Endothelial cell of umbilical vein (primary cell): Measurements from ENCODE around the gene IL4R. TPM values are rescaled to one million over a fixed set of nuclear protein-coding genes. Genes with fewer than 3 reads are reported as not detected.

Experiments
- BruUV-seq: library from RNA; stranded (reverse); fragments of 400-500 nt; replicated peaks from 2 replicates; lab custom pipeline; 2021; lab: Mats Ljungman, UMichigan
- CTCF ChIA-PET: fragments of 300-600, 350-600 bp; sonication (Branson Sonifier 250); formaldehyde crosslinking; loops from one replicate; lab custom pipeline; 2021; ENCODE audit warnings: antibody characterized with exemption, inconsistent platforms; lab: Charles Lee
- POLR2A ChIA-PET: fragments of 300-600, 350-600 bp; sonication (Branson Sonifier 250); formaldehyde crosslinking; loops from one replicate; lab custom pipeline; 2021; ENCODE audit warnings: antibody characterized with exemption, inconsistent platforms; lab: Charles Lee
- DNase-seq: peaks from one replicate; pipeline ENCODE4 v3.0.0-alpha.2; 2011; ENCODE audit warnings: low read depth, low spot score
- FAIRE-seq: peaks from 2 replicates; lab custom pipeline; 2011; peaks lifted over from hg19 to GRCh38; lab: Jason Lieb, UNC
- H2AFZ ChIP-seq: 2 replicates; pipeline ENCODE4 v1.6.0; 2012; ENCODE audit warnings: low read depth, low read length, control low read depth, inconsistent platforms
- H3K27ac ChIP-seq: 2 replicates; pipeline ENCODE4 v1.5.1; 2011; ENCODE audit warnings: low read depth, mild to moderate bottlenecking, control low read depth, low read length, moderate library complexity; ENCODE audit not compliant: insufficient read depth
- H3K27me3 ChIP-seq, 2 experiments: 2 replicates each; pipeline versions ENCODE4 v1.6.0 to v1.6.1; 2011; ENCODE audit warnings: low read length in 2 of 2, mixed read lengths in 1 of 2; ENCODE audit not compliant: control insufficient read depth in 2 of 2, insufficient read depth in 2 of 2
- H3K36me3 ChIP-seq, 2 experiments: 2 replicates in 1 of 2; 3 replicates in 1 of 2; pipeline ENCODE4 v1.5.1; 2011; ENCODE audit warnings: low read length in 2 of 2, mild to moderate bottlenecking in 1 of 2, moderate library complexity in 1 of 2; ENCODE audit not compliant: control insufficient read depth in 2 of 2, insufficient read depth in 2 of 2; ENCODE audit errors: extremely low read depth in 1 of 2
- H3K4me1 ChIP-seq: 3 replicates; pipeline ENCODE4 v1.5.1; 2011; ENCODE audit warnings: mild to moderate bottlenecking, low read length; ENCODE audit not compliant: control insufficient read depth, insufficient read depth; ENCODE audit errors: extremely low read depth
- H3K4me2 ChIP-seq: 2 replicates; pipeline ENCODE4 v1.6.1; 2011; ENCODE audit warnings: low read length, control low read depth, mixed read lengths; ENCODE audit not compliant: insufficient read depth
- H3K4me3 ChIP-seq, 3 experiments: fragments of 200-600 bp in 1 of 3; sonication (generic), shearing (Covaris generic) in 1 of 3; replicated peaks in 1 of 3; 2 replicates each; pipeline ENCODE4 v1.5.1; 2011 to 2016; ENCODE audit warnings: control low read depth in 3 of 3, low read length in 3 of 3, mild to moderate bottlenecking in 2 of 3, inconsistent platforms in 1 of 3, low read depth in 1 of 3, moderate library complexity in 1 of 3; ENCODE audit not compliant: insufficient read depth in 1 of 3
- H3K79me2 ChIP-seq: 2 replicates; pipeline ENCODE4 v1.6.0; 2012; ENCODE audit warnings: low read length, inconsistent platforms; ENCODE audit not compliant: control insufficient read depth, insufficient read depth
- H3K9ac ChIP-seq: replicated peaks from 2 replicates; pipeline ENCODE3; 2011; ENCODE audit warnings: low read length, control low read depth; ENCODE audit not compliant: insufficient read depth; ENCODE audit errors: extremely low read depth
- H3K9me1 ChIP-seq: replicated peaks from 3 replicates; pipeline ENCODE4 v1.6.0; 2011; ENCODE audit warnings: mild to moderate bottlenecking, low read length; ENCODE audit not compliant: control insufficient read depth, insufficient read depth; ENCODE audit errors: extremely low read depth
- H3K9me3 ChIP-seq: replicated peaks from 2 replicates; pipeline ENCODE4 v1.5.1; 2012; ENCODE audit warnings: low read length, inconsistent platforms; ENCODE audit not compliant: control insufficient read depth, insufficient read depth
- H4K20me1 ChIP-seq: replicated peaks from 2 replicates; pipeline ENCODE3; 2011; ENCODE audit warnings: mild to moderate bottlenecking, low read length; ENCODE audit not compliant: control insufficient read depth, insufficient read depth; ENCODE audit errors: extremely low read depth
- CTCF ChIP-seq, 2 donors: IDR thresholded peaks; 1 replicate in 1 of 2; 2 replicates in 1 of 2; pipeline ENCODE4 v1.5.1; 2011; ENCODE audit warnings: low read length in 2 of 2, mild to moderate bottlenecking in 2 of 2, moderate library complexity in 2 of 2, control low read depth in 1 of 2, inconsistent platforms in 1 of 2, low read depth in 1 of 2; ENCODE audit not compliant: insufficient read depth in 1 of 2; ENCODE audit errors: extremely low read depth in 1 of 2
- EZH2 ChIP-seq: IDR thresholded peaks from 2 replicates; pipeline ENCODE4 v1.6.1; 2012; ENCODE audit warnings: borderline replicate concordance, low read depth, mild to moderate bottlenecking, moderate library complexity, low read length, inconsistent platforms; ENCODE audit not compliant: severe bottlenecking
- FOS ChIP-seq: IDR thresholded peaks from 2 replicates; pipeline ENCODE4 v1.6.1; 2011; ENCODE audit warnings: mild to moderate bottlenecking, low read length, moderate library complexity, borderline replicate concordance; ENCODE audit not compliant: insufficient read depth
- GATA2 ChIP-seq: IDR thresholded peaks from 2 replicates; pipeline ENCODE4 v1.7.0; 2011; ENCODE audit warnings: low read depth, mild to moderate bottlenecking, moderate library complexity, mixed read lengths, low read length; ENCODE audit not compliant: insufficient read length, insufficient read depth
- JUN ChIP-seq: IDR thresholded peaks from 2 replicates; pipeline ENCODE4 v1.6.1; 2011; ENCODE audit warnings: borderline replicate concordance, low read depth; ENCODE audit not compliant: insufficient read length, insufficient read depth
- MAX ChIP-seq: IDR thresholded peaks from 2 replicates; pipeline ENCODE4 v1.6.1; 2011; ENCODE audit not compliant: insufficient read depth, insufficient read length
- MYC ChIP-seq: IDR thresholded peaks from one replicate; pipeline ENCODE4 v1.6.1; 2011; ENCODE audit warnings: mild to moderate bottlenecking, low read depth, low read length
- POLR2A ChIP-seq: IDR thresholded peaks from 2 replicates; pipeline ENCODE4 v1.6.1; 2012; ENCODE audit warnings: low read depth, mild to moderate bottlenecking, control low read depth, low read length
- POLR2AphosphoS5 ChIP-seq: IDR thresholded peaks from 2 replicates; pipeline ENCODE4 v1.6.1; 2012; ENCODE audit warnings: low read depth, mild to moderate bottlenecking, control low read depth, low read length, moderate library complexity; ENCODE audit not compliant: insufficient read depth
- dilution Hi-C: fragments of 300-500 bp; cut with MboI; formaldehyde crosslinking; loops from one replicate; pipeline ENCODE4 v1.15.0; 2019; ENCODE audit warnings: low sequenced_read_pairs; ENCODE audit not compliant: extremely low pct_ligation_motif_present
- intact Hi-C: fragments of 100-400 bp; cut with micrococcal nuclease; formaldehyde crosslinking; loops from one replicate; pipeline ENCODE4 v1.10.0; 2022
- polyA plus RNA-seq, 4 experiments: library from polyadenylated mRNA; depleted of rRNA in 3 of 4; stranded (reverse) in 3 of 4; unstranded in 1 of 4; fragments of >200 nt; gene quantifications; 2 replicates each; pipeline versions ENCODE4 v1.2.1 to v1.2.3, GENCODE V29; 2011 to 2012; ENCODE audit warnings: missing spikeins in 1 of 4
- total RNA-seq: library from RNA; stranded (reverse); gene quantifications from 2 replicates; pipeline ENCODE4 v1.2.3, GENCODE V29; 2021

The IL4R gene
- total and polyA plus RNA-seq, 2 donors (not counting 3 experiments of a cell fraction or from before 2014, with no cell fraction given), result 138 to 139 TPM

- peak overlapping the region; percentile 32 for H3K9ac ChIP-seq
- peak overlapping the region; percentile 20 for H3K4me2 ChIP-seq
- H3K4me3 ChIP-seq, result no peak overlapping the region
- CTCF ChIA-PET, result interaction anchor here (1.0 to 2.4 kb wide), 4 partner anchors 12 to 52 kb away, joined by 3 to 11 read pairs (median 3); no protein-coding TSS in a partner anchor
- no peaks in the 10 kb centered on the region for H4K20me1 ChIP-seq
- H3K27ac ChIP-seq, result peak overlapping the region; percentile 86
- H3K9me1 ChIP-seq, result no peaks in the 10 kb centered on the region
- intact Hi-C loops (loop anchor here (1.0 to 2.0 kb wide), 8 partner anchors 9 to 81 kb away; partner anchors contain the start of gene NSMCE1), dilution Hi-C loops (no loop called here)
- H3K27me3 ChIP-seq, result no peaks in the 10 kb centered on the region
- no peaks in the 10 kb centered on the region for H3K36me3 ChIP-seq
- FAIRE-seq (peak; percentile 99), DNase-seq (peak; percentile 98)
- no TSS peak for BruUV-seq
- no peaks in the 10 kb centered on the region for H3K9me3 ChIP-seq
- no peak for TF ChIP-seq MYC
- TF ChIP-seq POLR2A, result peak; percentile 50
- TF ChIP-seq POLR2AphosphoS5, result peak; percentile 98
- no peak for TF ChIP-seq EZH2
- peak; percentile 75 for TF ChIP-seq GATA2
- TF ChIP-seq FOS, result peak; percentile 97
- TF ChIP-seq MAX, result no peak
- TF ChIP-seq JUN, result peak; percentile 94
- TF ChIP-seq CTCF (IDR thresholded peaks at IDR 0.05; ENCODE audit: extremely low read depth in 1 of 2, insufficient read depth in 1 of 2, low read depth in 1 of 2, low read length in 2 of 2), result no peak
- POLR2A ChIA-PET, result interaction anchor here (1.4 kb wide), 1 partner anchor 45 kb away, joined by 3 read pairs; no protein-coding TSS in a partner anchor
- no peaks in the 10 kb centered on the region for H3K79me2 ChIP-seq
- H2AFZ ChIP-seq, result peak overlapping the region; percentile 23
- H3K4me1 ChIP-seq, result peaks cover 15% of the 10 kb centered on the region
Observed at GRCh38 chr16:27286451-27286850, 27.3 kb upstream of the IL4R start.
